Calu3 (cell line): ENCODE results near the gene SLC35G3. TPM values are rescaled to one million over a fixed set of nuclear protein-coding genes. Genes with fewer than 3 reads are reported as not detected.
"Not testable (repeated sequence)": the region's sequence is repeated elsewhere in the genome, so short reads cannot be mapped to it uniquely, and the experiment has no call there.

ENCODE experiments used
- BruUV-seq: library from RNA; stranded (reverse); fragments of 400-500 nt; replicated peaks from 2 replicates; lab custom pipeline; 2021; lab: Mats Ljungman, UMichigan
- CTCF ChIA-PET: fragments of 300-600 bp; sonication (Branson Sonifier 250); formaldehyde crosslinking; loops from one replicate; lab custom pipeline; 2022; ENCODE audit warnings: antibody characterized with exemption; lab: Charles Lee
- DNase-seq: peaks from one replicate; pipeline ENCODE4 v3.0.0; 2022
- H3K27ac Mint-ChIP-seq: one replicate; pipeline ENCODE4 v1.8.0; 2022; ENCODE audit warnings: mixed read lengths; ENCODE audit not compliant: unreplicated experiment
- H3K27me3 Mint-ChIP-seq: one replicate; pipeline ENCODE4 v1.8.0; 2022; ENCODE audit warnings: mixed read lengths; ENCODE audit not compliant: unreplicated experiment
- H3K36me3 Mint-ChIP-seq: one replicate; pipeline ENCODE4 v1.8.0; 2022; ENCODE audit warnings: mild to moderate bottlenecking, moderate library complexity, mixed read lengths; ENCODE audit not compliant: insufficient read depth, unreplicated experiment
- H3K4me1 Mint-ChIP-seq: one replicate; pipeline ENCODE4 v1.8.0; 2022; ENCODE audit warnings: mild to moderate bottlenecking, low read depth, mixed read lengths; ENCODE audit not compliant: unreplicated experiment
- H3K4me3 Mint-ChIP-seq: one replicate; pipeline ENCODE4 v1.8.0; 2022; ENCODE audit warnings: mild to moderate bottlenecking, low read depth, moderate library complexity, mixed read lengths; ENCODE audit not compliant: unreplicated experiment
- H3K9me3 Mint-ChIP-seq: one replicate; pipeline ENCODE4 v1.8.0; 2022; ENCODE audit warnings: low read depth, mixed read lengths; ENCODE audit not compliant: unreplicated experiment
- intact Hi-C: fragments of 100-400 bp; cut with micrococcal nuclease; formaldehyde crosslinking; loops from one replicate; pipeline ENCODE4 v1.10.0; 2022; ENCODE audit not compliant: unreplicated experiment
- total RNA-seq: library from RNA; stranded (reverse); gene quantifications from 2 replicates; pipeline ENCODE4 v1.2.3, GENCODE V29; 2022
- TF ChIP-seq, protein P1 (sequence below): fragments of 200-600 bp; IDR thresholded peaks from one replicate; pipeline ENCODE4 v1.8.0; 2022; ENCODE audit warnings: antibody characterized with exemption; ENCODE audit not compliant: unreplicated experiment

SLC35G3 gene
- total RNA-seq, 1 experiment from 2014 or later = not detected

GRCh38 chr17:35154196-35155165, 39.7 kb downstream of the SLC35G3 start:
- Mint-ChIP-seq H3K4me1 (no peaks in the 10 kb centered on the region), H3K27ac (no peak overlapping the region), H3K9me3 (no peaks in the 10 kb centered on the region), H3K27me3 (peaks cover 55% of the 10 kb centered on the region), H3K36me3 (no peaks in the 10 kb centered on the region), H3K4me3 (no peak overlapping the region)
- TF ChIP-seq, protein P1, sequence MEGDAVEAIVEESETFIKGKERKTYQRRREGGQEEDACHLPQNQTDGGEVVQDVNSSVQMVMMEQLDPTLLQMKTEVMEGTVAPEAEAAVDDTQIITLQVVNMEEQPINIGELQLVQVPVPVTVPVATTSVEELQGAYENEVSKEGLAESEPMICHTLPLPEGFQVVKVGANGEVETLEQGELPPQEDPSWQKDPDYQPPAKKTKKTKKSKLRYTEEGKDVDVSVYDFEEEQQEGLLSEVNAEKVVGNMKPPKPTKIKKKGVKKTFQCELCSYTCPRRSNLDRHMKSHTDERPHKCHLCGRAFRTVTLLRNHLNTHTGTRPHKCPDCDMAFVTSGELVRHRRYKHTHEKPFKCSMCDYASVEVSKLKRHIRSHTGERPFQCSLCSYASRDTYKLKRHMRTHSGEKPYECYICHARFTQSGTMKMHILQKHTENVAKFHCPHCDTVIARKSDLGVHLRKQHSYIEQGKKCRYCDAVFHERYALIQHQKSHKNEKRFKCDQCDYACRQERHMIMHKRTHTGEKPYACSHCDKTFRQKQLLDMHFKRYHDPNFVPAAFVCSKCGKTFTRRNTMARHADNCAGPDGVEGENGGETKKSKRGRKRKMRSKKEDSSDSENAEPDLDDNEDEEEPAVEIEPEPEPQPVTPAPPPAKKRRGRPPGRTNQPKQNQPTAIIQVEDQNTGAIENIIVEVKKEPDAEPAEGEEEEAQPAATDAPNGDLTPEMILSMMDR = no peak
- no peak for DNase-seq
- no TSS peak for BruUV-seq
- CTCF ChIA-PET = interaction anchor here (1.5 kb wide), 1 partner anchor 12 kb away, joined by 4 read pairs; no protein-coding TSS in a partner anchor
- intact Hi-C loops = no loop called here

DNA sequence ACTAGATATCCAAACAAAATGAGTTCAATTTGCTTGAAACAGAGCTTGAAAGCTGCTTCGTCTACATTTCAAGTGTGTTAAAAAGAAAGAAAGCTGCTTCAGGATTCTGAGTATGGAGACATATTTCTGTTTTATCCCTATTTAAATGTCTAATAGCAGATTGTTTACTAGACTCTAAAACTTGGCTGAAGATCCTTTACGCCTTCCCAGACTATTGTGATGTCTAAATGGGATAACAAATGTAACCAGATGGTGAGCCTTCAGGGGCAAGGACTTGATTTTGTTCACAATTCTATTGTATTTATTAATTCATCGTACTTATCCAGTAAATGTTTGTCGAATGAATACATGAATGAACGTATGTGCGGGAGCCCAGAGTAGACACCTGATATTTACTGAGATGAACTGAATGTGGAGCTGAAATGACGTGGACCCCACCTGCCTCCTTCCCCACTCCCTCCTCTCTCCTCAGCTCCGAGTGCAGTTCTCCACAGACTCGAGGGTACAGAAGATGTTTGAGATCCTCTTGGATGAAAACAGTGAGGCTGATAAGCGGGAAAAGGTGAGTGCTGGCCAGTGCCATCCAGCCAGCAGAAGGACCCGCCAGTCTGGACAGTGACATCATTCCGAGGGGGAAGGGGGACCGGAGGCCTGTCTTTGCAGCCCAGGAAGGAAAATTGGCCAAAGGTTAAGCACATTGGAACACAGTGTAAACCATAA, 41.6 kb downstream of the SLC35G3 start:
- no peak overlapping the region for H3K27ac Mint-ChIP-seq
- TF ChIP-seq, protein P1 = no peak
- DNase-seq = no peak
- intact Hi-C loops = no loop called here
- H3K4me1 Mint-ChIP-seq = no peaks in the 10 kb centered on the region
- H3K4me3 Mint-ChIP-seq = no peak overlapping the region
- no TSS peak for BruUV-seq
- no peaks in the 10 kb centered on the region for H3K36me3 Mint-ChIP-seq
- H3K27me3 Mint-ChIP-seq = peaks cover 56% of the 10 kb centered on the region
- no peaks in the 10 kb centered on the region for H3K9me3 Mint-ChIP-seq
- CTCF ChIA-PET = interaction anchor here (0.6 to 1.2 kb wide), 2 partner anchors 8 kb away, joined by 3 to 5 read pairs; no protein-coding TSS in a partner anchor

- H3K27me3 Mint-ChIP-seq = peaks cover 63% of the 10 kb centered on the region
- intact Hi-C loops, H3K4me3 Mint-ChIP-seq, H3K9me3 Mint-ChIP-seq, DNase-seq, H3K4me1 Mint-ChIP-seq, H3K27ac Mint-ChIP-seq, H3K36me3 Mint-ChIP-seq, BruUV-seq, CTCF ChIA-PET: not testable (repeated sequence)
These were observed 43.1 kb downstream of the SLC35G3 start for GRCh38 chr17:35151080-35151479.

DNA sequence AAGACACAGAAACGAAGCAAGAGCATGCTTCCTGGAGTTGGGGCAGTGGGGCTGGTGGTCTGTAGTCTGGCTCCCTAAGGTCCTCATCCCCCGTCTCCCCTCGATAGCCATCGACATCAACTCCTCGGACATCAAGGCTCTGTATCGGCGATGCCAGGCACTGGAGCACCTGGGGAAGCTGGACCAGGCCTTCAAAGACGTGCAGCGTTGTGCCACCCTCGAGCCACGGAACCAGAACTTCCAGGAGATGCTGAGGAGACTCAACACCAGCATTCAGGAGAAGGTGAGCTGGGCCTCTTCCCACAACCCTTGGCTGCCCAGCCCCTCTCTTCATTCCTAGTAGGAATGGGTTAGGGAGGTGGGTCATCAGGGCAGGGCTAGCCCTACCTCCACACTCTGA, 44.3 kb downstream of the SLC35G3 start:
- Mint-ChIP-seq H3K4me1 (no peaks in the 10 kb centered on the region), H3K9me3 (no peaks in the 10 kb centered on the region), H3K36me3 (no peaks in the 10 kb centered on the region), H3K27me3 (peaks cover 54% of the 10 kb centered on the region), H3K27ac (no peak overlapping the region), H3K4me3 (no peak overlapping the region)
- CTCF ChIA-PET = no interaction called here
- BruUV-seq = no TSS peak
- no peak for DNase-seq
- TF ChIP-seq, protein P1 = no peak
- intact Hi-C loops = no loop called here
